Anterior cingulate cortex (tissue), 58 donors: Measurements from ENCODE around the gene TBC1D5.
"Not testable (repeated sequence)": the region's sequence is repeated elsewhere in the genome, so short reads cannot be mapped to it uniquely, and the experiment has no call there.

Experiments used
- DNase-seq, 58 donors: peaks; one replicate each; lab custom pipeline; 2025; lab: John Stamatoyannopoulos, UW

The TBC1D5 gene, protein sequence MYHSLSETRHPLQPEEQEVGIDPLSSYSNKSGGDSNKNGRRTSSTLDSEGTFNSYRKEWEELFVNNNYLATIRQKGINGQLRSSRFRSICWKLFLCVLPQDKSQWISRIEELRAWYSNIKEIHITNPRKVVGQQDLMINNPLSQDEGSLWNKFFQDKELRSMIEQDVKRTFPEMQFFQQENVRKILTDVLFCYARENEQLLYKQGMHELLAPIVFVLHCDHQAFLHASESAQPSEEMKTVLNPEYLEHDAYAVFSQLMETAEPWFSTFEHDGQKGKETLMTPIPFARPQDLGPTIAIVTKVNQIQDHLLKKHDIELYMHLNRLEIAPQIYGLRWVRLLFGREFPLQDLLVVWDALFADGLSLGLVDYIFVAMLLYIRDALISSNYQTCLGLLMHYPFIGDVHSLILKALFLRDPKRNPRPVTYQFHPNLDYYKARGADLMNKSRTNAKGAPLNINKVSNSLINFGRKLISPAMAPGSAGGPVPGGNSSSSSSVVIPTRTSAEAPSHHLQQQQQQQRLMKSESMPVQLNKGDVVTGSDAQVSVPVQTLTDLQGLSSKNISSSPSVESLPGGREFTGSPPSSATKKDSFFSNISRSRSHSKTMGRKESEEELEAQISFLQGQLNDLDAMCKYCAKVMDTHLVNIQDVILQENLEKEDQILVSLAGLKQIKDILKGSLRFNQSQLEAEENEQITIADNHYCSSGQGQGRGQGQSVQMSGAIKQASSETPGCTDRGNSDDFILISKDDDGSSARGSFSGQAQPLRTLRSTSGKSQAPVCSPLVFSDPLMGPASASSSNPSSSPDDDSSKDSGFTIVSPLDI

DNA sequence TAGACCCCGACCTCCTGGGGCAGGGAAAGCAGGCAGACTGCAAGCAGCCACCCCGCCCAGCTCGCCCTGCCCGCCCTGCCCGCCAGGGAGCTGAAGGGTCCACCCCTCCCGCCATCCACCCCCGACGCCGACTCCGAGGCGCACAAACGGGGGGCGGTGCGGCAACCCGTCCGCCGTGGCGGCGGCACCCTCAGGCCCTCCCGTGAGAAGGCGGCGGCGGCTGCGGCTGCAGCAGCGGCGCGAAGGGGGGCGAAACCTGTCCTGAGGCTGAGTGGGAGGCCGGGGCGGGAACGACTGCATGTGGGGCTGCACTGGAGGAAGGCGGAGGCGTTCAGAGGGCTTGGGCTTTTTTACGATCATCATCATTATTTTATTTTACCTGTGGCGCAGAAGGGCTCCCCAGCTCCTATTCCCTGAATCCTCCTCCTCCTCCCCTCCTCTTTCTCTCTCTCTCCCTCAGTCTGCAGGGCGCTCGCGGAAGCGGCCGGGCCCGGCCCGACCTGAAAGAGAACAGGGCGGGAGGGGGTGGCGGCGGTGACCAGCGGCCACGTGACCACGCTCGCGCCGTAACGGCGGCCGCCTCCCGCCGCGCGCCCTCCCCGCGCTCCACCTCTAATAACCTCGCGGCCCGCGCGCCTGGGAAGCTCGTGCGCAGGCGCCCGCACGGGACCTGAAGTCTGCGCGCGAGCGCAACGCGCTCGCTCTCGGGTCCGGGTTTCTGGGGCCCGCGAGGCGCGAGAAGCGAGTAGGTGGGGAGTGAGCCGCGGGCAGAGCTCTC lies at the start of gene TBC1D5:
TBC1D5 (minus strand) TSS at position 530 of the 778 bp plus-strand sequence. CDS start 234,061 bp downstream, outside the sequence.
- DNase-seq, result peak; percentile 72 to 97 (median 94)

DNA sequence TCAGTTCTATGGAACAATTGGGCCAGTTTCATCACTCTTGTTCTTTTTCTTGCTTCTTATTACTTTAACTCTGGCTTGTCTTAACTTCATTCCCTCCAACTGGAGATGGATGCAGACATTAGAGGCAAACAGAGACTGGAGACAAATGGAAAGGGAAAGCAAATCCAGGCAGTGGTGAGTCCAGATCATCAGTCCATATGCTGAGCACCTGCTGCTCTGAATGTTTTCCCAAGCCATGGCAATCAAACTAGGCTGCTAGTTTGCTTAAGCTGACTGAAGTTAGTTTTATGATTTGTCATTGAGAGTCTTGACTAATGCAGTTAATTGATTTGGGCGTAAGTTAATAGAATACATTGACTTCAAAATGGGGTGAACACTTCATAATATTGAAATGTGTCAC lies 41.0 kb upstream of the TBC1D5 start:
- no peak for DNase-seq

DNA sequence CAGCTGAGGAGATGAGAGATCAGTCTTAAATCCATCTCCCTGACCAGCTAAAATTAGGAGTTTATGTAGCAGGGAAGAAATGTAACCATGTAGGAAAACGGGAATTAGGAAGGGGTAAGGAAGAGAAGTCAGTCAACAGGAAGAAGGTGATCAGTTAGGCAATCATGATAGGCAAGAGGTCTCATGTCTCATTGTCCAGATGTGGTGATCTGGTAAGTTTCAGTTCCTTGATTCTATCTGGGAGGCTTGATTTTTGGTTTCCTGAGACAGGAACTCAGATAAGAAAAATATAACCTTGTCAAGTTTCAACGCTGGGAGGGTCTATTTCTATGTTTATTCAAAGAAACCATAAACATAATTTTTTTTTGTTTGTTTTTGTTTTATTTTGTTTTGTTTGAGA lies 40.3 kb upstream of the TBC1D5 start:
- DNase-seq, result no peak

DNA sequence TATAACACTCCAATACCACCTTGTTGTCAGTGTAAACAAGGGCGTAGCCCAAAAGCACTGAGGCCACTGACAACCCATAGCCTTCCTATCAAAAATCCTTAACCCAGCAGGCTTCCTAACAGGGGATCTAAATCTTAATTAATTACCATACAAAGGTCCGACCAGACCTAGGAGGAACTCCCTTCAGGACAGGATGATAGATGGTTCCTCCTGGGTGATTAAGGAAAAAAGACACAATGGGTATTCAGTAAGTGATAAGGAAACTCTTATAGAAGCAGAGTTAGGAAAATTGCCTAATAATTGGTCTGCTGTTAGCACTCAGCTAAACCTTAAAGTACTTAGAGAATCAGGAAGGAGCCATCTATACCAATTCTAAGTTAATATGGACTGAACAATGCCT lies 37.9 kb upstream of the TBC1D5 start:
- DNase-seq, result not testable (repeated sequence)

DNA sequence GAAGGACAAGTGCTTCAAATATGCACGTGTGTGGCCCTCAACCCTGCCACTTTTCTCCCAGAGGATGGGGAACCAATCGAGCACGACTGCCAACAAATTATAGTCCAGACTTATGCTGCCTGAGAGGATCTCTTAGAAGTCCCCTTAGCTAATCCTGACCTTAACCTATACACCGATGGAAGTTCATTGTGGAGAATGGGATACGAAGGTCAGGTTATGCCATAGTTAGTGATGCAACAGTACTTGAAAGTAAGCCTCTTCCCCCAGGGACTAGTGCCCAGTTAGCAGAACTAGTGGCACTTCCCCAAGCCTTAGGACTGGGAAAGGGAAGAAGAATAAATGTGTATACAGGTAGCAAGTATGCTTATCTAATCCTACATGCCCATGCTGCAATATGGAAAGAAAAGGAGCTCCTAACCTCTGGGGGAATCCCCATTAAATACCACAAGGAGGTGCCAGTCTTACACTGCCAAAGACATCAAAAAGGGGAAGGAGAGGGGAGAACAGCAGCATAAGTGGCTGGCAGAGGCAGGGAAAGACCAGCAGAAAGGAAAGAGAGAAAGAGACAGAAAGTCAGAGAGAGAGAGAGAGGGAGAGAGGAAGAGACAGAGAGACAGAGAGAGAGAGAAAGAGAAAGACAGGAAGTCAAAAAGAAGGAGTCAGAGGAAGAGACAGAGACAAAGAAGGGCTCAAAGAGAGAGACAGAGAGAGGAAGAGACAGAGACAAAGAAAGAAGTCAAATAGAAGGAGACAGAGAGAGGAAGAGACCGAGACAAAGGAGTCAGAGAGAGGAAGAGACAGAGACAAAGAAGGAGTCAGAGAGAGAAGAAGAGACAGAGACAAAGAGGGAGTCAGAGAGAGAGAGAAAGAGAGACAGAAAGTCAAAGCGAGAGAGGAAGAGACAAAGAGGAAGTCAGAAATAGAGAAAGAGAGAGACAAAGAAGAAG lies 37.1 kb upstream of the TBC1D5 start:
- not testable (repeated sequence) for DNase-seq

DNA sequence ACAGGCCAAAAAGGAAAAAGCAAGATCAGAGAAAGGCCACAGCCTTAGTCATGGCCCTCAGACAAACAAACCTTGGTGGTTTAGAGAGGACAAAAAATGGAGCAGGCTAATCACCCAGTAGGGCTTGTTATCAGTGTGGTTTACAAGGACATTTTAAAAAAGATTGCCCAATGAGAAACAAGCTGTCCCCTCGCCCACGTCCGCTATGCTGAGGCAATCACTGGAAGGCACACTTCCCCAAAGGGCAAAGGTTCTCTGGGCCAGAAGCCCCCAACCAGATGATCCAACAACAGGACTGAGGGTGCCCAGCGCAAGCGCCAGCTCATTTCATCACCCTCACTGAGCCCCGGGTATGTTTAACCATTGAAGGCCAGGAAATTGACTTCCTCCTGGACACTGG lies 34.9 kb upstream of the TBC1D5 start:
- DNase-seq, result not testable (repeated sequence)

DNA sequence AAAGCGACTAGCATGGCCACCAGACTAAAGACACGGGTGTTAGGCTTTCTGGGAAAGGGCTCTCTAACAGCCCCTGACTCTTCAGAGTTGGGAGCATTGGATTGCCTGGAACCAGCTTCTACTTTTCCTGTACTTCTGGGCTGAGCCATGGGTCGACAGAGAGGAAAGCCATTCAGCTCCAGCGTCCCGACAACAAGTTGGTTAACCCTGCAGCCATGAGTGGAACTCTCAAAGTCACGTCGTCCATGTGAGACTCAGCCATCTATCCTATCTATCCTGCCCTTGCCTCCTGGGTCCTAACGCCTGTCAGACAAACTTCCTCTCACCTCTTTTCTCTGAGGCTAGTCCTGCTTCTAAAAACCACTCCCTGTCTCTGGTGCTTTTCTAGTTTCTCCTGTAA lies 32.6 kb upstream of the TBC1D5 start:
- no peak for DNase-seq

- not testable (repeated sequence) for DNase-seq
Observed at GRCh38 chr3:17774180-17774910, 31.9 kb upstream of the TBC1D5 start.

DNA sequence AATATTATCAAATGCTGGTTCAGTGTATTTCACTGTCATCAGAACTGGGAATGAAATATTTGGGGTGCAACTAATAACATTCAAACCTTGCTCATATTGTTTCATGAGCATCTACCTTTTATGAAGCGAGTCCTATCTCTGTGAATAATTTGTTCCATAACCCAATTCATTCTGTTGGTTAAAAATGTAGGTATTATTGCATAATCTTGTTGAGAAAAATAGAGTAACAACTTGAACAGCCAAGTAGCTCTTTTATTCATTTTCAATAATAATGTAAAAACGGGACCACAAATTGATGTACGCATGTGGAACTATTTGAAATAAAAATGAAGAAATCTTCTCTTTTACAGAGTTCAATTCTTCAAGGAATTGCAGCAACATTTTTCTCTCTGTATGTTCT lies 30.1 kb upstream of the TBC1D5 start:
- DNase-seq, result no peak

DNA sequence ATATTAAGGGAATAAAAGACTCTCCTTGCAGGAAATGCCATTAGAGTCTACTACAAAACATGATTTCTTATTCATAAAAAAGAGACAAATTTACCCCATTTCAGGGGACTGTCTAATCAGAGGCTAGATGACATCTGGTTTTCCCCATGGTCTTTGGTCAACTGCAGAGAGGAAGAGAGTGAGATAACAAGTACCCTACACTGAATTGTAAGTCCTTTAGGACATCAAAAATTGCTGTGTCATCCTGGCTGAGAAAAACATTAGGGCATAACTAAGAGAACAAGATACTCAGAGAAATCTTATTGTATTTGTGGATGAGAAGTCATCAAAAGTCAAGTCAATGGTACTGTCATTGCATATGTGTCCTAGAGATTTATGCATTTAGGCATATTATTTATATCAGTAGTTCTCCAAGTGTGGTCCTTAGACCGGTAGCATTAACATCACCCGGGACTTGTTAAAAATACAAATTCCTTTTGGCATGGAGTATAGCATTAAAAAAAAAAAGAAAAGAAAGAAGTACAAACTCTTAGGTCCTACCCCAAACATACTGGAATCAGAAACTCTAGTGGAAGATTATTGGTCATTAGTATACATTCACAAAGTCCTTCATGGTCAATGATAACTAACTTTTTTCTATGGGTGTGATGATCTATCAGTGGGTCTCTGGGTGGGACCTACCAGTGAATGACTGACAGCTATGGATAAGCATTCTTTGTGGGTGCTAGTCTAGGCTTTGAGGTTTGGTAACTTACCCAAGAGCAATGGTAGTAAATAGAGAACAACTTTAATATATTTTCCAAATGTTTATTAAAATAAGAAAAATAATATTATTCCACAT lies 29.0 kb upstream of the TBC1D5 start:
- no peak for DNase-seq

DNA sequence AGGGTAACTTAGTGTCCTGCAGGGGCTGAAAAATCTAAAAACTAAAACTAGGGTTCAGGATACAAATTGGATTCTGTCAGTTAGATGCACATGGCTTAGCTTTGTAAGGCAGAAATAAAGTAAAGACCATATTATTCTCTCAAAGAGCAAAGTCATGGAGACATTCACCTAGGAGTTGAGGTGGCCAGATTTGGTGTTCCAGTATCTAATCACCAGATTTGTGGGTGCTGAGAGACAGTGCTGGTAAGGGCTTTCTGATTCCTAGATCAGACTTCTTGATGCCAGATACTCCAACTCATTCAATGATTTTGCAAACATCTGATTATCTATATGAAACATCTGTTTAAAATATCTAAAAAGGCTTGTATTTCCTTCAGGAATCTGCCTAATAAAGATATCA lies 28.3 kb upstream of the TBC1D5 start:
- DNase-seq, result no peak

DNA sequence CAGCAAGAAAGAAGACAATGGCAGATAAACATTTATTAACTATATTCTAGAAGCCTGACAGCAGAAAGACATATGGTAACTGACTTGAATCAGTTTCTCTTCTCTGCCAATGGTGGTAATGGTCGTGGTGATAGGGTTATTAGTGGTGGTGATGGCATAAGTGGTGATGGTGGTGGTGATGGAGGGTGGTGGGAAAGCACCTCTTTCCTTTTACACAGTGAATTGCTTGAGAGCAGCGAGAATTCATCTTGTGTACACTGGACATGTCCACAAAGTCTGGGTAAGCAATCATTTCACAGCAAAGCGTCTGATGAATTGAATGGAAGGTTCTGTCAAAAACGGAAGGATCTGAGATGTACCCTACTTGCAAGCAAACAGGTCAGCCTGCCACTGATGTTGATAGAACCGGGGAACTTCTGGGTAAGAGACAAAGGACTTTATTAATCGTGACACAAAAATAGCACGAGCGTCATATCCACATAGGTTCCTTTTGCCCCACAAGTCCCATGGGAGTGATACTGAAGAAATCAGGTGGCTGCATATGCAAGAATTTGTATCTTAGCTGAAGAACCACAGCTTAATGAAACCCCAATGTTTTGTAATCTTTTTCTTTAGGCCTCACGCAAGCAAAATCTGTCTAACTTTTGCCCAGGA lies 23.5 kb upstream of the TBC1D5 start:
- DNase-seq, result no peak

GRCh38 chr3:17761563-17761962 lies 19.1 kb upstream of the TBC1D5 start:
- no peak for DNase-seq

GRCh38 chr3:17759901-17760300 lies 17.5 kb upstream of the TBC1D5 start:
- no peak for DNase-seq

- no peak for DNase-seq
Observed at GRCh38 chr3:17755836-17756235, 13.4 kb upstream of the TBC1D5 start.

GRCh38 chr3:17753632-17753992 lies 11.2 kb upstream of the TBC1D5 start:
- no peak for DNase-seq

- no peak for DNase-seq
Observed at GRCh38 chr3:17752876-17753631, 10.6 kb upstream of the TBC1D5 start.
